Right kidney (tissue), 1 donor: Measurements from ENCODE around the gene OR51V1.
"Not testable (repeated sequence)": the region's sequence is repeated elsewhere in the genome, so short reads cannot be mapped to it uniquely, and the experiment has no call there.

Experiments used
- DNase-seq: peaks from one replicate; pipeline ENCODE4 v3.0.0-alpha.2; 2016

The OR51V1 gene

GRCh38 chr11:5164807-5165206 is 35.7 kb downstream of the OR51V1 start:
- DNase-seq = not testable (repeated sequence)

- not testable (repeated sequence) for DNase-seq
Measured at GRCh38 chr11:5161045-5161444, 39.4 kb downstream of the OR51V1 start.

GRCh38 chr11:5160217-5160616 is 40.3 kb downstream of the OR51V1 start:
- DNase-seq = not testable (repeated sequence)

- no peak for DNase-seq
Measured at GRCh38 chr11:5159806-5160205, 40.7 kb downstream of the OR51V1 start.

GRCh38 chr11:5154657-5155056 is 45.8 kb downstream of the OR51V1 start, which contains the start of gene OR52A1:
TSS of gene OR52A1 (minus strand) at chr11:5154757. CDS start at chr11:5152369, 2,388 bp downstream.
- no peak for DNase-seq

DNA sequence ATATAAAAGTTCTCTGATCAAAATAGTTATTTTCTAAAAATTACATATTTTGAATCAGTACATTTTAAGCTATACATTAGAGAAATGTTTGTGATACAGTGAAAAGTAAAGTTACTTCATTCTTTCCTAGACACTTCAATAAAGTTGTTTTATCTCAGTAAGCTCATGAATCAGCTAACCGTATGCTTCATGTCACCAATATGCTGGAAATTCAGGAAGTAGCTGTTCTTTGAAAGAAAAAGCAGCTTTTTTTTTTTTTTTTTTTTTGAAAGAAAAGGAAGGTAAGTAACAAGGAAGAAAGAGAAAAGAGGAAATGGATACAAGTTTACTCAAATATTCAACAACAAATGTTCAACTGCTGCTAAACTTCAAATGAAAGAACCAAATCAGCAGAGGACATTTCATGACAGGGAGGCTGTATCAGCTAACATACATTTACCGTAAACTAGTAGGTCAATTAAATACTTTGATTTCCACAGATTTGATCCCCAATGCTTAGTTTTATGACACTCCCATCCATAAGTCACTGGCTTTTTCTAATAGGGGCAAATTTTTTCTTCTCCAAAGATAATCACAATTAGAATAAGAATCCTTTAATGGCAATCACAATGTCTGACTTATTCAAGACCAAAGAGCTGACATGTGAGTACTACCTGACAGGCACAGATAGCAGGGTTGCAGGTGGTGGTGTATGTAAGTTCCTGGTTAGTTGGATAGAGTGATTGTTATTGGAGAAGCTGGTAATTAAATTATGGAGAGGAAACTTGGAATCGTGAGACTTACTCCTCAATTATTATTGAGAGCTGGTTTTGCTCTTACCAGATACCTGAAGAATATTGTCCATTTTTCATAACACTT is 46.7 kb downstream of the OR51V1 start:
- no peak for DNase-seq

GRCh38 chr11:5151713-5152153 is 48.7 kb downstream of the OR51V1 start:
- no peak for DNase-seq
